OCI-LY7 (cell line): ENCODE results near the gene CTH. TPM values are rescaled to one million over a fixed set of nuclear protein-coding genes. Genes with fewer than 3 reads are reported as not detected.
"Not testable (repeated sequence)": the region's sequence is repeated elsewhere in the genome, so short reads cannot be mapped to it uniquely, and the experiment has no call there.

Experiments used
- BruUV-seq: library from RNA; stranded (reverse); fragments of 400-500 nt; replicated peaks from 2 replicates; lab custom pipeline; 2021; lab: Mats Ljungman, UMichigan
- CTCF ChIA-PET: fragments of 300-600 bp; sonication (Branson Sonifier 250); formaldehyde crosslinking; loops from one replicate; lab custom pipeline; 2022; ENCODE audit warnings: antibody characterized with exemption; ENCODE audit not compliant: unreplicated experiment; lab: Charles Lee
- POLR2A ChIA-PET: fragments of 300-600 bp; sonication (Branson Sonifier 250); formaldehyde crosslinking; loops from one replicate; lab custom pipeline; 2022; ENCODE audit warnings: antibody characterized with exemption; lab: Charles Lee
- DNase-seq: peaks from one replicate; pipeline ENCODE4 v3.0.0-alpha.2; 2015; ENCODE audit warnings: low spot score
- H2AFZ ChIP-seq: fragments of 200-600 bp; sonication (generic), shearing (Covaris generic); 2 replicates; pipeline ENCODE4 v1.6.1; 2014; ENCODE audit warnings: mild to moderate bottlenecking, antibody characterized with exemption, low read length, moderate library complexity
- H3K27ac ChIP-seq: fragments of 200-600 bp; sonication (generic); 2 replicates; pipeline ENCODE4 v1.5.1; 2014; ENCODE audit warnings: mixed run types, low read depth, mild to moderate bottlenecking, moderate library complexity, low read length, inconsistent platforms; ENCODE audit not compliant: poor library complexity, severe bottlenecking
- H3K36me3 ChIP-seq: fragments of 200-600 bp; sonication (generic); 2 replicates; pipeline ENCODE4 v1.6.1; 2014; ENCODE audit warnings: mild to moderate bottlenecking, antibody characterized with exemption, low read length, moderate library complexity, mixed read lengths; ENCODE audit not compliant: insufficient read depth
- H3K4me1 ChIP-seq: fragments of 200-600 bp; sonication (generic); 2 replicates; pipeline ENCODE4 v1.5.1; 2014; ENCODE audit warnings: mild to moderate bottlenecking, low read length; ENCODE audit not compliant: insufficient read depth, poor library complexity, severe bottlenecking
- H3K4me2 ChIP-seq: fragments of 200-600 bp; sonication (generic); 2 replicates; pipeline ENCODE4 v1.6.1; 2014; ENCODE audit warnings: mild to moderate bottlenecking, low read length
- H3K4me3 ChIP-seq: fragments of 200-600 bp; sonication (generic); 2 replicates; pipeline ENCODE4 v1.5.1; 2014; ENCODE audit warnings: mild to moderate bottlenecking, low read depth, low read length; ENCODE audit not compliant: poor library complexity, severe bottlenecking
- H3K79me2 ChIP-seq: fragments of 200-600 bp; sonication (generic); 2 replicates; pipeline ENCODE4 v1.6.1; 2016; ENCODE audit warnings: low read depth, mild to moderate bottlenecking, low read length, moderate library complexity, mixed read lengths; ENCODE audit not compliant: insufficient read depth
- H3K9me2 ChIP-seq: fragments of 200-600 bp; sonication (generic); 2 replicates; pipeline ENCODE4 v1.6.1; 2016; ENCODE audit warnings: mild to moderate bottlenecking, low read length, mixed read lengths; ENCODE audit not compliant: insufficient read depth
- H3K9me3 ChIP-seq: fragments of 200-600 bp; sonication (generic); 2 replicates; pipeline ENCODE4 v1.6.1; 2014; ENCODE audit warnings: mild to moderate bottlenecking, mixed run types, low read length, mixed read lengths
- H4K20me1 ChIP-seq: fragments of 200-600 bp; sonication (generic); 2 replicates; pipeline ENCODE4 v1.6.1; 2014; ENCODE audit warnings: mild to moderate bottlenecking, antibody characterized with exemption, low read length, moderate library complexity, mixed read lengths; ENCODE audit not compliant: insufficient read depth
- EZH2phosphoT487 ChIP-seq: fragments of 200-600 bp; sonication (generic); IDR thresholded peaks from 2 replicates; pipeline ENCODE4 v1.6.1; 2018; ENCODE audit warnings: low read depth, borderline replicate concordance, mild to moderate bottlenecking, mixed run types, antibody characterized with exemption, low read length, moderate library complexity, mixed read lengths
- intact Hi-C: fragments of 100-400 bp; cut with micrococcal nuclease; formaldehyde crosslinking; loops from one replicate; pipeline ENCODE4 v1.10.0; 2022; ENCODE audit not compliant: unreplicated experiment
- total RNA-seq, 2 experiments: library from RNA; depleted of rRNA in 1 of 2; stranded (reverse); fragments of >200 nt in 1 of 2; shearing (Covaris generic) in 1 of 2; gene quantifications; 2 replicates each; pipeline ENCODE4 v1.2.3, GENCODE V29; 2014 to 2022
- TF ChIP-seq, protein P1 (sequence below): fragments of 200-600 bp; sonication (generic); conservative IDR thresholded peaks from 2 replicates; pipeline ENCODE4 v1.5.1; 2014; ENCODE audit warnings: mild to moderate bottlenecking, antibody characterized with exemption, low read length, moderate library complexity, mixed read lengths

The CTH gene
- total RNA-seq, 2 experiments from 2014 or later = 9.7 to 14.4 TPM

GRCh38 chr1:70411360-70411844, 334 bp downstream of the CTH start:
- H3K9me2 ChIP-seq = no peaks in the 10 kb centered on the region
- CTCF ChIA-PET = interaction anchor here (1.2 kb wide), 1 partner anchor 191 kb away, joined by 3 read pairs; no protein-coding TSS in a partner anchor

DNA sequence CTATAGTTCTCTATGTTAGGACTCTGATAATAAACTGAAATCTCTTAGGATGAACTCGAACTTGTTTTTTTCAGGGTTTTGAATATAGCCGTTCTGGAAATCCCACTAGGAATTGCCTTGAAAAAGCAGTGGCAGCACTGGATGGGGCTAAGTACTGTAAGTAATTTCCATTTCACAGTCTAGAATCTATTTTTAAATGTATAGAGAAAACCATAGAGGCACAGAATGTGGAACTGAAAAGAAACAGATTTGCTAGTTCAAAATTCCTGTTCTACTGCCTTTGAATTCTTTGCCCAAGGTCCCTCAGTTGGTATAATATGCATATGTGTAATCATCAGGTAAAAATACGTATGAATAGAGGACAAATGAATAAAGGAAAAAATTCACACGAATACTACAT, 4.8 kb downstream of the CTH start:
- no peak overlapping the region for H3K4me3 ChIP-seq
- H3K27ac ChIP-seq = no peak overlapping the region
- BruUV-seq = no TSS peak
- POLR2A ChIA-PET = no interaction called here
- H2AFZ ChIP-seq = no peak overlapping the region
- no peaks in the 10 kb centered on the region; the same call in 1 of the 2 replicates for H3K36me3 ChIP-seq
- intact Hi-C loops = loop anchor here (10.0 kb wide), 1 partner anchor 669 kb away; the partner anchor contains the start of gene ZRANB2
- DNase-seq = no peak
- no peaks in the 10 kb centered on the region for H4K20me1 ChIP-seq
- CTCF ChIA-PET = no interaction called here
- H3K9me2 ChIP-seq = no peaks in the 10 kb centered on the region
- peak overlapping the region; percentile 30 for H3K4me2 ChIP-seq
- H3K79me2 ChIP-seq = no peaks in the 10 kb centered on the region; the same call in 1 of the 2 replicates
- H3K4me1 ChIP-seq = peaks cover 28% of the 10 kb centered on the region
- TF ChIP-seq, protein P1, sequence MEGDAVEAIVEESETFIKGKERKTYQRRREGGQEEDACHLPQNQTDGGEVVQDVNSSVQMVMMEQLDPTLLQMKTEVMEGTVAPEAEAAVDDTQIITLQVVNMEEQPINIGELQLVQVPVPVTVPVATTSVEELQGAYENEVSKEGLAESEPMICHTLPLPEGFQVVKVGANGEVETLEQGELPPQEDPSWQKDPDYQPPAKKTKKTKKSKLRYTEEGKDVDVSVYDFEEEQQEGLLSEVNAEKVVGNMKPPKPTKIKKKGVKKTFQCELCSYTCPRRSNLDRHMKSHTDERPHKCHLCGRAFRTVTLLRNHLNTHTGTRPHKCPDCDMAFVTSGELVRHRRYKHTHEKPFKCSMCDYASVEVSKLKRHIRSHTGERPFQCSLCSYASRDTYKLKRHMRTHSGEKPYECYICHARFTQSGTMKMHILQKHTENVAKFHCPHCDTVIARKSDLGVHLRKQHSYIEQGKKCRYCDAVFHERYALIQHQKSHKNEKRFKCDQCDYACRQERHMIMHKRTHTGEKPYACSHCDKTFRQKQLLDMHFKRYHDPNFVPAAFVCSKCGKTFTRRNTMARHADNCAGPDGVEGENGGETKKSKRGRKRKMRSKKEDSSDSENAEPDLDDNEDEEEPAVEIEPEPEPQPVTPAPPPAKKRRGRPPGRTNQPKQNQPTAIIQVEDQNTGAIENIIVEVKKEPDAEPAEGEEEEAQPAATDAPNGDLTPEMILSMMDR = no peak
- TF ChIP-seq EZH2phosphoT487 = no peak
- no peaks in the 10 kb centered on the region for H3K9me3 ChIP-seq

More at GRCh38 chr1:70411360-70411844, 334 bp downstream of the CTH start:
- H3K79me2 ChIP-seq = no peaks in the 10 kb centered on the region; the same call in 1 of the 2 replicates
- H3K9me3 ChIP-seq = no peaks in the 10 kb centered on the region
- H4K20me1 ChIP-seq = no peaks in the 10 kb centered on the region
- TF ChIP-seq, protein P1 = no peak
- no peak for TF ChIP-seq EZH2phosphoT487
- TSS peak; percentile 93 for BruUV-seq
- peak overlapping the region; percentile 100 for H2AFZ ChIP-seq
- H3K27ac ChIP-seq = peak overlapping the region; percentile 65
- intact Hi-C loops = loop anchor here (5.0 to 10.0 kb wide), 2 partner anchors 204 to 673 kb away; partner anchors contain the start of genes LRRC40 and ZRANB2
- no peak for DNase-seq
- H3K4me1 ChIP-seq = peaks cover 38% of the 10 kb centered on the region
- H3K4me2 ChIP-seq = peak overlapping the region; percentile 80
- H3K4me3 ChIP-seq = peak overlapping the region; percentile 77
- POLR2A ChIA-PET = interaction anchor here (0.5 to 6.4 kb wide), 18 partner anchors 8 to 1916 kb away, joined by 3 to 43 read pairs (median 4); partner anchors contain the start of genes ANKRD13C, LRRC40 and SRSF11
- H3K36me3 ChIP-seq = no peaks in the 10 kb centered on the region

DNA sequence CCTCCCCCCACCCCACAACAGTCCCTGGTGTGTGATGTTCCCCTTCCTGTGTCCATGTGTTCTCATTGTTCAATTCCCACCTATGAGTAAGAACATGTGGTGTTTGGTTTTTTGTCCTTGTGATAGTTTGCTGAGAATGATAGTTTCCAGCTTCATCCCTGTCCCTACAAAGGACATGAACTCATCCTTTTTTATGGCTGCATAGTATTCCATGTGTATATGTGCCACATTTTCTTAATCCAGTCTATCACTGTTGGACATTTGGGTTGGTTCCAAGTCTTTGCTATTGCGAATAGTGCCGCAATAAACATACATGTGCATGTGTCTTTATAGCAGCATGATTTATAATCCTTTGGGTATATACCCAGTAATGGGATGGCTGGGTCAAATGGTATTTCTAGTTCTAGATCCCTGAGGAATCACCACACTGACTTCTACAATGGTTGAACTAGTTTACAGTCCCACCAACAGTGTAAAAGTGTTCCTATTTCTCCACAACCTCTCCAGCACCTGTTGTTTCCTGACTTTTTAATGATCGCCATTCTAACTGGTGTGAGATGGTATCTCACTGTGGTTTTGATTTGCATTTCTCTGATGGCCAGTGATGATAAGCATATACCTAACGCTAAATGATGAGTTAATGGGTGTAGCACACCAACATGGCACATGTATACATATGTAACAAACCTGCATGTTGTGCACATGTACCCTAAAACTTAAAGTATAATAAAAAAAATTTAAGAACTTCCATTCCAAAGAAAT, 8.1 kb downstream of the CTH start:
- H2AFZ ChIP-seq, H3K4me2 ChIP-seq, H3K4me3 ChIP-seq, BruUV-seq, H3K9me2 ChIP-seq, H3K79me2 ChIP-seq, H3K36me3 ChIP-seq, H3K27ac ChIP-seq, H4K20me1 ChIP-seq, H3K9me3 ChIP-seq, CTCF ChIA-PET, DNase-seq: not testable (repeated sequence)
- intact Hi-C loops = loop anchor here (10.0 kb wide), 1 partner anchor 666 kb away; the partner anchor contains the start of gene ZRANB2
- POLR2A ChIA-PET = interaction anchor here (0.7 to 1.3 kb wide), 3 partner anchors 9 to 34 kb away, joined by 3 to 4 read pairs (median 3); no protein-coding TSS in a partner anchor
- peaks cover 12% of the 10 kb centered on the region for H3K4me1 ChIP-seq
